HepG2 (cell line): ENCODE results near the gene ACTG2. TPM values are rescaled to one million over a fixed set of nuclear protein-coding genes. Genes with fewer than 3 reads are reported as not detected.

Experiments used
- ATAC-seq: fragments of 200-7000 bp; cut with Tn5 transposase; 3 replicates; pipeline ENCODE4 v1.9.1; 2020; ENCODE audit warnings: mild to moderate bottlenecking, moderate library complexity
- BruUV-seq: library from RNA; stranded (reverse); fragments of 400-500 nt; replicated peaks from 2 replicates; lab custom pipeline; 2021; lab: Mats Ljungman, UMichigan
- CTCF ChIA-PET: fragments of 300-600 bp; formaldehyde crosslinking; extraction: SDS; loops from one replicate; lab custom pipeline; 2021; ENCODE audit warnings: low total read pairs, inconsistent platforms, low intra/inter-chr PET ratio; lab: Yijun Ruan, JAX
- POLR2A ChIA-PET: fragments of 350-600 bp; sonication (Branson Sonifier 250); formaldehyde crosslinking; loops from one replicate; lab custom pipeline; 2020; ENCODE audit warnings: antibody characterized with exemption, inconsistent platforms; lab: Yijun Ruan, JAX
- DNase-seq: peaks from one replicate; pipeline ENCODE4 v3.0.0-alpha.2; 2015; ENCODE audit warnings: low spot score
- FAIRE-seq: peaks from 3 replicates; lab custom pipeline; 2011; peaks lifted over from hg19 to GRCh38; lab: Jason Lieb, UNC
- H2AFZ ChIP-seq: one replicate; pipeline ENCODE4 v1.6.1; 2011; ENCODE audit warnings: low read length, inconsistent platforms
- H3K27ac ChIP-seq: fragments of 300-600 bp; 3 replicates; pipeline ENCODE4 v1.8.0; 2011; ENCODE audit warnings: mixed run types, mild to moderate bottlenecking, mixed read lengths, low read length, inconsistent platforms; ENCODE audit not compliant: insufficient read depth; ENCODE audit errors: extremely low read length
- H3K27me3 ChIP-seq, 2 experiments: fragments of 200-600 bp in 1 of 2; 2 replicates in 1 of 2; 3 replicates in 1 of 2; pipeline versions ENCODE4 v1.6.0 to v1.8.0; 2011; ENCODE audit warnings: low read length in 2 of 2, mild to moderate bottlenecking in 2 of 2, moderate library complexity in 2 of 2, inconsistent platforms in 1 of 2; ENCODE audit not compliant: insufficient read depth in 2 of 2, control insufficient read depth in 1 of 2
- H3K36me3 ChIP-seq, 2 experiments: fragments of 200-600 bp in 1 of 2; replicated peaks in 1 of 2; 2 replicates in 1 of 2; 3 replicates in 1 of 2; pipeline versions ENCODE4 v1.5.1 to v1.8.0; 2011; ENCODE audit warnings: low read length in 2 of 2, inconsistent platforms in 1 of 2; ENCODE audit not compliant: insufficient read depth in 2 of 2, control insufficient read depth in 1 of 2
- H3K4me1 ChIP-seq: 2 replicates; pipeline ENCODE4 v1.5.1; 2012; ENCODE audit warnings: low read length, inconsistent platforms; ENCODE audit not compliant: insufficient read depth
- H3K4me2 ChIP-seq: 2 replicates; pipeline ENCODE4 v1.6.0; 2011; ENCODE audit warnings: low read depth, low read length, inconsistent platforms
- H3K4me3 ChIP-seq, 3 experiments: fragments of 200-600 bp in 1 of 3; sonication (generic), shearing (Covaris generic) in 1 of 3; replicated peaks in 1 of 3; 2 replicates each; pipeline ENCODE4 v1.5.1; 2011 to 2016; ENCODE audit warnings: low read length in 3 of 3, inconsistent platforms in 2 of 3, low read depth in 2 of 3, mild to moderate bottlenecking in 2 of 3, control low read depth in 1 of 3, mixed read lengths in 1 of 3; ENCODE audit not compliant: insufficient read depth in 1 of 3
- H3K79me2 ChIP-seq: one replicate; pipeline ENCODE4 v1.6.1; 2011; ENCODE audit warnings: low read length, inconsistent platforms; ENCODE audit not compliant: insufficient read depth
- H3K9ac ChIP-seq: 2 replicates; pipeline ENCODE4 v1.6.0; 2011; ENCODE audit warnings: mild to moderate bottlenecking, low read depth, low read length, inconsistent platforms; ENCODE audit not compliant: insufficient read depth
- H3K9me3 ChIP-seq: 2 replicates; pipeline ENCODE4 v1.5.1; 2012; ENCODE audit warnings: mild to moderate bottlenecking, low read length
- H4K20me1 ChIP-seq: 2 replicates; pipeline ENCODE4 v1.6.0; 2011; ENCODE audit warnings: inconsistent platforms, mild to moderate bottlenecking, low read length, moderate library complexity; ENCODE audit not compliant: insufficient read depth
- GFI1 ChIP-seq: sonication (generic); formaldehyde crosslinking; IDR thresholded peaks from 2 replicates; pipeline ENCODE4 v1.5.0; 2020; ENCODE audit warnings: missing genetic modification reagents, mild to moderate bottlenecking, borderline replicate concordance
- KAT8 ChIP-seq: IDR thresholded peaks from 2 replicates; pipeline ENCODE4 v1.6.1; 2016; ENCODE audit warnings: missing genetic modification reagents, missing compliant biosample characterization
- KLF13 ChIP-seq: sonication (generic); formaldehyde crosslinking; IDR thresholded peaks from 2 replicates; pipeline ENCODE4 v1.4.0; 2020; ENCODE audit warnings: mild to moderate bottlenecking, missing genetic modification reagents
- PAWR ChIP-seq: sonication (generic); formaldehyde crosslinking; IDR thresholded peaks from 2 replicates; pipeline ENCODE4 v1.4.0; 2020; ENCODE audit warnings: missing genetic modification reagents, mild to moderate bottlenecking, borderline replicate concordance
- ZFP82 ChIP-seq: sonication (generic); formaldehyde crosslinking; IDR thresholded peaks from 2 replicates; pipeline ENCODE4 v1.5.1; 2020; ENCODE audit warnings: mild to moderate bottlenecking, missing genetic modification reagents, borderline replicate concordance
- ZNF17 ChIP-seq: sonication (generic); formaldehyde crosslinking; IDR thresholded peaks from 2 replicates; pipeline ENCODE4 v1.5.0; 2020; ENCODE audit warnings: mild to moderate bottlenecking, missing genetic modification reagents
- ZNF33A ChIP-seq: sonication (generic); formaldehyde crosslinking; IDR thresholded peaks from 2 replicates; pipeline ENCODE4 v1.5.1; 2020; ENCODE audit warnings: missing genetic modification reagents, mild to moderate bottlenecking, moderate library complexity, borderline replicate concordance
- ZNF501 ChIP-seq: sonication (generic); formaldehyde crosslinking; IDR thresholded peaks from 2 replicates; pipeline ENCODE4 v1.5.1; 2020; ENCODE audit warnings: mild to moderate bottlenecking, moderate library complexity, missing genetic modification reagents
- ZNF547 ChIP-seq: sonication (generic); formaldehyde crosslinking; IDR thresholded peaks from 2 replicates; pipeline ENCODE4 v1.5.1; 2020; ENCODE audit warnings: mild to moderate bottlenecking, missing genetic modification reagents
- ZSCAN29 ChIP-seq: sonication (generic); formaldehyde crosslinking; conservative IDR thresholded peaks from 2 replicates; pipeline ENCODE4 v1.4.0; 2020; ENCODE audit warnings: mild to moderate bottlenecking, missing genetic modification reagents
- ZSCAN30 ChIP-seq: sonication (generic); formaldehyde crosslinking; IDR thresholded peaks from 2 replicates; pipeline ENCODE4 v1.5.0; 2020; ENCODE audit warnings: mild to moderate bottlenecking, missing genetic modification reagents
- WGBS: methylation state at CpG from one replicate; pipeline ENCODE4 v1.1.6; 2017; ENCODE audit warnings: low lambda C conversion rate; 5-methylcytosine and 5-hydroxymethylcytosine counted together
- in situ Hi-C: cut with HindIII; loops from 2 replicates; pipeline ENCODE4 v1.10.0; 2017; ENCODE audit warnings: low pct_unique_long_range_greater_than_20kb; ENCODE audit not compliant: extremely low pct_ligation_motif_present
- intact Hi-C: fragments of 100-400 bp; cut with micrococcal nuclease; formaldehyde crosslinking; loops from one replicate; pipeline ENCODE4 v1.10.0; 2022; ENCODE audit not compliant: unreplicated experiment
- polyA plus RNA-seq, 8 experiments: library from polyadenylated mRNA; depleted of rRNA in 3 of 8; stranded (reverse) in 7 of 8; unstranded in 1 of 8; fragments of >200 nt; fragmentation: Illumina TruSeq in 4 of 8; extraction: Trizol in 4 of 8; gene quantifications; 2 replicates each; pipeline versions ENCODE4 v1.2.1 to v1.2.3, GENCODE V29; 2011 to 2016; ENCODE audit warnings: low read depth in 4 of 8, missing spikeins in 1 of 8, mixed read lengths in 1 of 8; ENCODE audit not compliant: insufficient read depth in 1 of 8
- total RNA-seq, 5 experiments: library from RNA; depleted of rRNA; stranded (reverse); fragments of >200 nt; fragmentation: Illumina TruSeq; extraction: Trizol; gene quantifications; 2 replicates each; pipeline ENCODE4 v1.2.3, GENCODE V29; 2016; ENCODE audit warnings: low read depth in 1 of 5
- TF ChIP-seq, protein P1 (sequence below): sonication (generic); formaldehyde crosslinking; conservative IDR thresholded peaks from 2 replicates; pipeline ENCODE4 v1.4.0; 2020; ENCODE audit warnings: missing genetic modification reagents
- TF ChIP-seq, protein P2 (sequence below): sonication (generic); formaldehyde crosslinking; IDR thresholded peaks from 2 replicates; pipeline ENCODE4 v1.5.0; 2020; ENCODE audit warnings: mild to moderate bottlenecking, missing genetic modification reagents
- TF ChIP-seq, protein P3 (sequence below): sonication (generic); formaldehyde crosslinking; IDR thresholded peaks from 2 replicates; pipeline ENCODE4; 2020; ENCODE audit warnings: missing genetic modification reagents, mild to moderate bottlenecking, borderline replicate concordance

ACTG2 gene
- total and polyA plus RNA-seq, 2 of the 13 experiments (the other 11 are each of a cell fraction or from before 2014, with no cell fraction given), result 0.13 TPM; not detected in 1

DNA sequence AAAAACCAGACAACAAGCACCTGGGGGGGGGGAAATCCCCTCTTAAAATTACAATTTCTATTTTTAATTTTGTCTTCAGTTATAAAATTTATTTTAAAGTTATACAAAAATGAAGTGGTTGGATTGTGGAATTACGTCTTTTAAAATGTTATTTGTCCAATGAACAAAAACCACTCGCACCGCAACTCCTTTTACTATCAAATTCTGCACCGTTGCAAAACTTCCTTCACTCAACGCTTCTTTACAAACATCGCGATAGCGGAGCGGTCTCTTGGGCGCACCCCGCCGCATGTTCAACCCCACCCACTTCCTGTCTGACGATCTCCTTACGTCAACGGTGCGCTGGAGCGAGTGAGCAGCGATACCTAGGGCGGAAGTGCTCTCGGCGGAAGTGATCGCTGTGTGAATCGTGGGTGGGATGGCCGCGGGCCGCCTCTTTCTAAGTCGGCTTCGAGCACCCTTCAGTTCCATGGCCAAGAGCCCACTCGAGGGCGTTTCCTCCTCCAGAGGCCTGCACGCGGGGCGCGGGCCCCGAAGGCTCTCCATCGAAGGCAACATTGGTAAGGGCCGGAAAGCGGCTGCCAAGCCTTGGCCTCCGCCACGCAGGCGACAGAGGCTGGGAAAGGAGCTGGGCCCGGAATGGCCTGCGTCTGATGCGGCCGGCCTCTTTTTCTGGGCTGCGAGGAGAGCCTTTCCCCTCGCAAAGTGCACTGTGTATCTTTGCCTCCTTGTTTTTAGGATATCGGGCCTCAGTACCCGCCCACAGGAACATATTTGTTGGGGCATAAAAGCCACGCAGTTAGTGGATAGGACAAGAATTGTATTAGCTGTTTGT, 33.9 kb downstream of the ACTG2 start, which contains the start of gene DGUOK (continued):
- TF ChIP-seq KAT8 (CRISPR knock-in tag) (peak; percentile 99), KLF13 (CRISPR knock-in tag) (peak; percentile 96; the same call in 1 of the 2 replicates), ZNF547 (CRISPR knock-in tag) (peak; percentile 99), ZSCAN29 (CRISPR knock-in tag) (no peak; the same call in 1 of the 2 replicates)
- TF ChIP-seq, protein P1, sequence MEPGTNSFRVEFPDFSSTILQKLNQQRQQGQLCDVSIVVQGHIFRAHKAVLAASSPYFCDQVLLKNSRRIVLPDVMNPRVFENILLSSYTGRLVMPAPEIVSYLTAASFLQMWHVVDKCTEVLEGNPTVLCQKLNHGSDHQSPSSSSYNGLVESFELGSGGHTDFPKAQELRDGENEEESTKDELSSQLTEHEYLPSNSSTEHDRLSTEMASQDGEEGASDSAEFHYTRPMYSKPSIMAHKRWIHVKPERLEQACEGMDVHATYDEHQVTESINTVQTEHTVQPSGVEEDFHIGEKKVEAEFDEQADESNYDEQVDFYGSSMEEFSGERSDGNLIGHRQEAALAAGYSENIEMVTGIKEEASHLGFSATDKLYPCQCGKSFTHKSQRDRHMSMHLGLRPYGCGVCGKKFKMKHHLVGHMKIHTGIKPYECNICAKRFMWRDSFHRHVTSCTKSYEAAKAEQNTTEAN (CRISPR knock-in tag), result no peak; the same call in 1 of the 2 replicates
- TF ChIP-seq, protein P2, sequence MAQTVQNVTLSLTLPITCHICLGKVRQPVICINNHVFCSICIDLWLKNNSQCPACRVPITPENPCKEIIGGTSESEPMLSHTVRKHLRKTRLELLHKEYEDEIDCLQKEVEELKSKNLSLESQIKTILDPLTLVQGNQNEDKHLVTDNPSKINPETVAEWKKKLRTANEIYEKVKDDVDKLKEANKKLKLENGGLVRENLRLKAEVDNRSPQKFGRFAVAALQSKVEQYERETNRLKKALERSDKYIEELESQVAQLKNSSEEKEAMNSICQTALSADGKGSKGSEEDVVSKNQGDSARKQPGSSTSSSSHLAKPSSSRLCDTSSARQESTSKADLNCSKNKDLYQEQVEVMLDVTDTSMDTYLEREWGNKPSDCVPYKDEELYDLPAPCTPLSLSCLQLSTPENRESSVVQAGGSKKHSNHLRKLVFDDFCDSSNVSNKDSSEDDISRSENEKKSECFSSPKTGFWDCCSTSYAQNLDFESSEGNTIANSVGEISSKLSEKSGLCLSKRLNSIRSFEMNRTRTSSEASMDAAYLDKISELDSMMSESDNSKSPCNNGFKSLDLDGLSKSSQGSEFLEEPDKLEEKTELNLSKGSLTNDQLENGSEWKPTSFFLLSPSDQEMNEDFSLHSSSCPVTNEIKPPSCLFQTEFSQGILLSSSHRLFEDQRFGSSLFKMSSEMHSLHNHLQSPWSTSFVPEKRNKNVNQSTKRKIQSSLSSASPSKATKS, result 0 out of 2 replicates have a peak, but pooled peaks have one; percentile 42
- TF ChIP-seq, all 625 proteins: peak for 416

DNA sequence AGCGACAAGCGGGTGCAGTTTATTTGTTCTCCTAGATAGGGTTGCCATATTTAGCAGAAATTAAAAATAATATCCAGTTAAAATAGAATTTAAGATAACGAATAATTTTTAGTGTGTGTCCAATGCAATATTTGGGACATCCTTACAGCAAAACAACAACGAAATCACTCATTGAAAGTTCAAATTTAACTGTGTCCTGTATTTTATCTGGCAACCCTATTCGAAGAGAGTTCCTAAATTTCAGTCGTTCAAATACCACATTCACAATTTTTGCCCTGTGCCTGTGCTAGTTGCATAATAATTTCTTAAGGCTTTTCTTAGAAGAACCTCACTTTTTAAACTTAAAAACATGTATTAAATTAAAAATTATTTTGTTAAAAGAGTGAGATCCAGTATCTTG, 34.5 kb downstream of the ACTG2 start:
- ATAC-seq, result no peak
- Histone ChIP-seq H3K9me3 (no peaks in the 10 kb centered on the region), H3K36me3 (peaks cover 3 to 12% of the 10 kb centered on the region in 2 experiments; a peak in 4 of 5 replicates), H4K20me1 (peaks cover 4% of the 10 kb centered on the region; the same call in 1 of the 2 replicates), H3K27ac (peak overlapping the region; percentile 78), H3K27me3 (peaks cover 0 to 5% of the 10 kb centered on the region in 2 experiments; a peak in 2 of 5 replicates), H3K9ac (peak overlapping the region; percentile 97), H3K4me1 (peaks cover 49% of the 10 kb centered on the region), H3K4me3 (peak overlapping the region; percentile 76 to 91 (median 82)), H3K4me2 (peak overlapping the region; percentile 86), H2AFZ (no peak overlapping the region), H3K79me2 (peaks cover 52% of the 10 kb centered on the region)
- intact Hi-C loops, result loop anchor here (2.0 to 10.0 kb wide), 3 partner anchors 55 to 197 kb away; partner anchors contain the start of genes STAMBP and TET3
- TSS peak; percentile 77 for BruUV-seq
- CTCF ChIA-PET, result no interaction called here
- in situ Hi-C loops, result no loop called here
- no peak for DNase-seq
- POLR2A ChIA-PET, result interaction anchor here (0.7 to 1.4 kb wide), 11 partner anchors 8 to 251 kb away, joined by 3 to 23 read pairs (median 5); partner anchors contain the start of genes MOB1A, STAMBP and TPRKB
- no peak for FAIRE-seq
- under 1% methylated on average over 6 of the region's 6 CpGs for WGBS
- TF ChIP-seq, protein P3, sequence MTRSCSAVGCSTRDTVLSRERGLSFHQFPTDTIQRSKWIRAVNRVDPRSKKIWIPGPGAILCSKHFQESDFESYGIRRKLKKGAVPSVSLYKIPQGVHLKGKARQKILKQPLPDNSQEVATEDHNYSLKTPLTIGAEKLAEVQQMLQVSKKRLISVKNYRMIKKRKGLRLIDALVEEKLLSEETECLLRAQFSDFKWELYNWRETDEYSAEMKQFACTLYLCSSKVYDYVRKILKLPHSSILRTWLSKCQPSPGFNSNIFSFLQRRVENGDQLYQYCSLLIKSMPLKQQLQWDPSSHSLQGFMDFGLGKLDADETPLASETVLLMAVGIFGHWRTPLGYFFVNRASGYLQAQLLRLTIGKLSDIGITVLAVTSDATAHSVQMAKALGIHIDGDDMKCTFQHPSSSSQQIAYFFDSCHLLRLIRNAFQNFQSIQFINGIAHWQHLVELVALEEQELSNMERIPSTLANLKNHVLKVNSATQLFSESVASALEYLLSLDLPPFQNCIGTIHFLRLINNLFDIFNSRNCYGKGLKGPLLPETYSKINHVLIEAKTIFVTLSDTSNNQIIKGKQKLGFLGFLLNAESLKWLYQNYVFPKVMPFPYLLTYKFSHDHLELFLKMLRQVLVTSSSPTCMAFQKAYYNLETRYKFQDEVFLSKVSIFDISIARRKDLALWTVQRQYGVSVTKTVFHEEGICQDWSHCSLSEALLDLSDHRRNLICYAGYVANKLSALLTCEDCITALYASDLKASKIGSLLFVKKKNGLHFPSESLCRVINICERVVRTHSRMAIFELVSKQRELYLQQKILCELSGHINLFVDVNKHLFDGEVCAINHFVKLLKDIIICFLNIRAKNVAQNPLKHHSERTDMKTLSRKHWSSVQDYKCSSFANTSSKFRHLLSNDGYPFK (CRISPR knock-in tag), result no peak
- TF ChIP-seq ZNF17 (CRISPR knock-in tag), result no peak
- 0 out of 2 replicates have a peak, but pooled peaks have one; percentile 7 for TF ChIP-seq ZNF33A (CRISPR knock-in tag)
- 0 out of 2 replicates have a peak, but pooled peaks have one; percentile 8 for TF ChIP-seq GFI1 (CRISPR knock-in tag)
- 0 out of 2 replicates have a peak, but pooled peaks have one; percentile 12 for TF ChIP-seq ZFP82 (CRISPR knock-in tag)
- peak; percentile 80; the same call in 1 of the 2 replicates for TF ChIP-seq ZSCAN30 (CRISPR knock-in tag)
- no peak for TF ChIP-seq PAWR
- TF ChIP-seq ZNF501 (CRISPR knock-in tag), result no peak
